Right lobe of liver (tissue), 4 donors: ENCODE data around the gene MTMR10.

Source experiments
- POLR2A ChIP-seq: fragments of 450-650 bp; IDR thresholded peaks from one replicate; pipeline ENCODE4 v1.6.1; 2017; ENCODE audit warnings: antibody characterized with exemption, mild to moderate bottlenecking
- TF ChIP-seq, protein P1 (sequence below), 4 donors: fragments of 200-600 bp in 3 of 4; fragments of 450-650 bp in 1 of 4; IDR thresholded peaks; one replicate each; pipeline versions ENCODE4 v1.5.1 to v1.8.0; 2016 to 2022; ENCODE audit warnings: antibody characterized with exemption in 4 of 4, mild to moderate bottlenecking in 2 of 4
- donor health status: DM: no; HTN: no; CAD: no.
- donor health status: DM: no; HTN: no; CAD: no.
- donor health status: DM: no; HTN: yes; CAD: no.

DNA sequence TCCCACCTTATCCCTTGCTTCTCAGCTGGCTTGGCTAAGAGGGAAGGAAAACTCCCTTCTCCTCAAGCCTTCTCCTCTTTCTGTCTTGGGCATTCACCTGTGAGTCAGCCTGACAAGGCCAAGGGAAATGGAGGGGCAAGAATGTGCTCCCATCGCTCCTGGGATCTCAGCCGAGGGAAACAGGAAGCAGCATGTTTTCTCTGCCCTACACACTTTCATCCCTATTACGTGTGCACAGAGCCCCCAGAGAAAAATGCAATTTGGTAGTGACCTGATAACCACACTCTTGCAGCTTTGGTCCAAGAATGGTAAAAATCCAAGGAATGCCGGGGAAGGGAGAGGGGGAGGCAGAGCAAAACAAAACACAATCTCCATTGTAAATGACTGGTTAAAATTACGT, 32.9 kb upstream of the MTMR10 start:
- TF ChIP-seq, protein P1, sequence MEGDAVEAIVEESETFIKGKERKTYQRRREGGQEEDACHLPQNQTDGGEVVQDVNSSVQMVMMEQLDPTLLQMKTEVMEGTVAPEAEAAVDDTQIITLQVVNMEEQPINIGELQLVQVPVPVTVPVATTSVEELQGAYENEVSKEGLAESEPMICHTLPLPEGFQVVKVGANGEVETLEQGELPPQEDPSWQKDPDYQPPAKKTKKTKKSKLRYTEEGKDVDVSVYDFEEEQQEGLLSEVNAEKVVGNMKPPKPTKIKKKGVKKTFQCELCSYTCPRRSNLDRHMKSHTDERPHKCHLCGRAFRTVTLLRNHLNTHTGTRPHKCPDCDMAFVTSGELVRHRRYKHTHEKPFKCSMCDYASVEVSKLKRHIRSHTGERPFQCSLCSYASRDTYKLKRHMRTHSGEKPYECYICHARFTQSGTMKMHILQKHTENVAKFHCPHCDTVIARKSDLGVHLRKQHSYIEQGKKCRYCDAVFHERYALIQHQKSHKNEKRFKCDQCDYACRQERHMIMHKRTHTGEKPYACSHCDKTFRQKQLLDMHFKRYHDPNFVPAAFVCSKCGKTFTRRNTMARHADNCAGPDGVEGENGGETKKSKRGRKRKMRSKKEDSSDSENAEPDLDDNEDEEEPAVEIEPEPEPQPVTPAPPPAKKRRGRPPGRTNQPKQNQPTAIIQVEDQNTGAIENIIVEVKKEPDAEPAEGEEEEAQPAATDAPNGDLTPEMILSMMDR (IDR thresholded peaks at IDR 0.05) = no peak
- no peak for TF ChIP-seq POLR2A
